ENCODE data around the gene ZNF217.

DNA sequence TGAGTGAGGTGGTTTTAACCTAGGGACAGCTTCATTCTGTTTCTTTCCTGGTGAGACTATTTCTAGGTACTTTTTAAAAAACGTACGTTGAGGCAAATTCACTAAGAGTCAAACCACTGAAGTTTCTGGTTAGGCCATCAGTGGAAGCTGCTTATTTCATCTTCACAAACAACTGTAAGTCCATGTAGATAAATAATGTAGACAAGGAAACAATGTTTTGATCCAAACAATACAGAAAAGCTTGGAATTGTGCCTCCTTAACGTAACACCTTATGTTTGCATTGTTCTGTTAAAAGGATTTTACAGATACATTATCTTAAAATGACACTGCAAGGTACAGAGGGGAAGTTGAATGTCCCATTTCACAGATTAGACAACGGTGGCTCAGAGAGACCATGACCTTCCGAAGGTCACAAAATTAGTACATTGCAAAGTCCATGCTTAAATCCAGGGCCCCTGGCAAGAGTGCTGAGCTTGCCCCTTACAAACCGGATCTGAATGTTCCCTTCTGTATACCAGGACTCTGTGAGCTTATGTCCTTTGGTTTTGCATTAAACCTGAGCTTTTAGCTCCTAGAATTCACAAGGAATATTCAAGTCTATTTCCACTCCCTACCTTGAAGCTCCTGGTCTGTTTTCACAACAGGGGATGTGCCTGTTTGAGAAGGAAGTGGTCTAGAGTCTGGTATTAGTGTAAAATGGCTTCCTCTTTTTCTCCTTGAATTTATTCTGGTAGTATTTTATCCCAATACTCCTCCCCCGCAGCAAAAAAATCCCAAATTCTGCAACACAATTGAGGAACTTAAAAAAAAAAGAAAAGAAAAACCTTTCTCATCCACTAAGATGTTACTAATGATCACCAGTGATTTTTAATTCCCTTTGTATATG lies 28.9 kb upstream of the ZNF217 start:
- TF ChIP-seq, protein P1, sequence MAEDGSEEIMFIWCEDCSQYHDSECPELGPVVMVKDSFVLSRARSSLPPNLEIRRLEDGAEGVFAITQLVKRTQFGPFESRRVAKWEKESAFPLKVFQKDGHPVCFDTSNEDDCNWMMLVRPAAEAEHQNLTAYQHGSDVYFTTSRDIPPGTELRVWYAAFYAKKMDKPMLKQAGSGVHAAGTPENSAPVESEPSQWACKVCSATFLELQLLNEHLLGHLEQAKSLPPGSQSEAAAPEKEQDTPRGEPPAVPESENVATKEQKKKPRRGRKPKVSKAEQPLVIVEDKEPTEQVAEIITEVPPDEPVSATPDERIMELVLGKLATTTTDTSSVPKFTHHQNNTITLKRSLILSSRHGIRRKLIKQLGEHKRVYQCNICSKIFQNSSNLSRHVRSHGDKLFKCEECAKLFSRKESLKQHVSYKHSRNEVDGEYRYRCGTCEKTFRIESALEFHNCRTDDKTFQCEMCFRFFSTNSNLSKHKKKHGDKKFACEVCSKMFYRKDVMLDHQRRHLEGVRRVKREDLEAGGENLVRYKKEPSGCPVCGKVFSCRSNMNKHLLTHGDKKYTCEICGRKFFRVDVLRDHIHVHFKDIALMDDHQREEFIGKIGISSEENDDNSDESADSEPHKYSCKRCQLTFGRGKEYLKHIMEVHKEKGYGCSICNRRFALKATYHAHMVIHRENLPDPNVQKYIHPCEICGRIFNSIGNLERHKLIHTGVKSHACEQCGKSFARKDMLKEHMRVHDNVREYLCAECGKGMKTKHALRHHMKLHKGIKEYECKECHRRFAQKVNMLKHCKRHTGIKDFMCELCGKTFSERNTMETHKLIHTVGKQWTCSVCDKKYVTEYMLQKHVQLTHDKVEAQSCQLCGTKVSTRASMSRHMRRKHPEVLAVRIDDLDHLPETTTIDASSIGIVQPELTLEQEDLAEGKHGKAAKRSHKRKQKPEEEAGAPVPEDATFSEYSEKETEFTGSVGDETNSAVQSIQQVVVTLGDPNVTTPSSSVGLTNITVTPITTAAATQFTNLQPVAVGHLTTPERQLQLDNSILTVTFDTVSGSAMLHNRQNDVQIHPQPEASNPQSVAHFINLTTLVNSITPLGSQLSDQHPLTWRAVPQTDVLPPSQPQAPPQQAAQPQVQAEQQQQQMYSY (CRISPR knock-in tag; IDR thresholded peaks at IDR 0.05): no peak
- TF ChIP-seq, protein P2, sequence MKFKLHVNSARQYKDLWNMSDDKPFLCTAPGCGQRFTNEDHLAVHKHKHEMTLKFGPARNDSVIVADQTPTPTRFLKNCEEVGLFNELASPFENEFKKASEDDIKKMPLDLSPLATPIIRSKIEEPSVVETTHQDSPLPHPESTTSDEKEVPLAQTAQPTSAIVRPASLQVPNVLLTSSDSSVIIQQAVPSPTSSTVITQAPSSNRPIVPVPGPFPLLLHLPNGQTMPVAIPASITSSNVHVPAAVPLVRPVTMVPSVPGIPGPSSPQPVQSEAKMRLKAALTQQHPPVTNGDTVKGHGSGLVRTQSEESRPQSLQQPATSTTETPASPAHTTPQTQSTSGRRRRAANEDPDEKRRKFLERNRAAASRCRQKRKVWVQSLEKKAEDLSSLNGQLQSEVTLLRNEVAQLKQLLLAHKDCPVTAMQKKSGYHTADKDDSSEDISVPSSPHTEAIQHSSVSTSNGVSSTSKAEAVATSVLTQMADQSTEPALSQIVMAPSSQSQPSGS (IDR thresholded peaks at IDR 0.05; ENCODE audit: low read length): no peak
- TF ChIP-seq RAD51 (IDR thresholded peaks at IDR 0.05): no peak
- no peak for TF ChIP-seq PAX8 (IDR thresholded peaks at IDR 0.05)
- no peak for TF ChIP-seq CHD4 (IDR thresholded peaks at IDR 0.05)
- TF ChIP-seq, protein P3, sequence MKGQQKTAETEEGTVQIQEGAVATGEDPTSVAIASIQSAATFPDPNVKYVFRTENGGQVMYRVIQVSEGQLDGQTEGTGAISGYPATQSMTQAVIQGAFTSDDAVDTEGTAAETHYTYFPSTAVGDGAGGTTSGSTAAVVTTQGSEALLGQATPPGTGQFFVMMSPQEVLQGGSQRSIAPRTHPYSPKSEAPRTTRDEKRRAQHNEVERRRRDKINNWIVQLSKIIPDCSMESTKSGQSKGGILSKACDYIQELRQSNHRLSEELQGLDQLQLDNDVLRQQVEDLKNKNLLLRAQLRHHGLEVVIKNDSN (IDR thresholded peaks at IDR 0.05; ENCODE audit: borderline replicate concordance, extremely low read length, insufficient read depth, low read depth, low read length): no peak
- no peak for TF ChIP-seq MXI1 (IDR thresholded peaks at IDR 0.05; ENCODE audit: low read depth, low read length)
- TF ChIP-seq, protein P4, sequence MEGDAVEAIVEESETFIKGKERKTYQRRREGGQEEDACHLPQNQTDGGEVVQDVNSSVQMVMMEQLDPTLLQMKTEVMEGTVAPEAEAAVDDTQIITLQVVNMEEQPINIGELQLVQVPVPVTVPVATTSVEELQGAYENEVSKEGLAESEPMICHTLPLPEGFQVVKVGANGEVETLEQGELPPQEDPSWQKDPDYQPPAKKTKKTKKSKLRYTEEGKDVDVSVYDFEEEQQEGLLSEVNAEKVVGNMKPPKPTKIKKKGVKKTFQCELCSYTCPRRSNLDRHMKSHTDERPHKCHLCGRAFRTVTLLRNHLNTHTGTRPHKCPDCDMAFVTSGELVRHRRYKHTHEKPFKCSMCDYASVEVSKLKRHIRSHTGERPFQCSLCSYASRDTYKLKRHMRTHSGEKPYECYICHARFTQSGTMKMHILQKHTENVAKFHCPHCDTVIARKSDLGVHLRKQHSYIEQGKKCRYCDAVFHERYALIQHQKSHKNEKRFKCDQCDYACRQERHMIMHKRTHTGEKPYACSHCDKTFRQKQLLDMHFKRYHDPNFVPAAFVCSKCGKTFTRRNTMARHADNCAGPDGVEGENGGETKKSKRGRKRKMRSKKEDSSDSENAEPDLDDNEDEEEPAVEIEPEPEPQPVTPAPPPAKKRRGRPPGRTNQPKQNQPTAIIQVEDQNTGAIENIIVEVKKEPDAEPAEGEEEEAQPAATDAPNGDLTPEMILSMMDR (IDR thresholded peaks at IDR 0.05 in 2 of 3, conservative IDR thresholded peaks at IDR 0.05 in 1 of 3; ENCODE audit: control insufficient read depth in 2 of 3, extremely low read depth in 1 of 3, insufficient read depth in 1 of 3, low read depth in 3 of 3, low read length in 3 of 3): no peak
- TF ChIP-seq CBX5 (IDR thresholded peaks at IDR 0.05; ENCODE audit: low read depth): no peak
- TF ChIP-seq POLR2A (IDR thresholded peaks at IDR 0.05; ENCODE audit: low read depth, low read length): no peak
- no peak for TF ChIP-seq POLR2AphosphoS5 (IDR thresholded peaks at IDR 0.05; ENCODE audit: low read length)
- TF ChIP-seq, protein P5, sequence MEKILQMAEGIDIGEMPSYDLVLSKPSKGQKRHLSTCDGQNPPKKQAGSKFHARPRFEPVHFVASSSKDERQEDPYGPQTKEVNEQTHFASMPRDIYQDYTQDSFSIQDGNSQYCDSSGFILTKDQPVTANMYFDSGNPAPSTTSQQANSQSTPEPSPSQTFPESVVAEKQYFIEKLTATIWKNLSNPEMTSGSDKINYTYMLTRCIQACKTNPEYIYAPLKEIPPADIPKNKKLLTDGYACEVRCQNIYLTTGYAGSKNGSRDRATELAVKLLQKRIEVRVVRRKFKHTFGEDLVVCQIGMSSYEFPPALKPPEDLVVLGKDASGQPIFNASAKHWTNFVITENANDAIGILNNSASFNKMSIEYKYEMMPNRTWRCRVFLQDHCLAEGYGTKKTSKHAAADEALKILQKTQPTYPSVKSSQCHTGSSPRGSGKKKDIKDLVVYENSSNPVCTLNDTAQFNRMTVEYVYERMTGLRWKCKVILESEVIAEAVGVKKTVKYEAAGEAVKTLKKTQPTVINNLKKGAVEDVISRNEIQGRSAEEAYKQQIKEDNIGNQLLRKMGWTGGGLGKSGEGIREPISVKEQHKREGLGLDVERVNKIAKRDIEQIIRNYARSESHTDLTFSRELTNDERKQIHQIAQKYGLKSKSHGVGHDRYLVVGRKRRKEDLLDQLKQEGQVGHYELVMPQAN (conservative IDR thresholded peaks at IDR 0.05): no peak
- TF ChIP-seq HCFC1 (IDR thresholded peaks at IDR 0.05; ENCODE audit: low read length): no peak

Data from GM12878 (cell line).